HEK293 (cell line): ENCODE data around the gene SDC3.

Experiments used
- ZNF24 ChIP-seq: fragments of 450-650 bp; formaldehyde crosslinking; IDR thresholded peaks from 2 replicates; pipeline ENCODE4 v1.5.1; 2016; ENCODE audit warnings: missing biosample characterization, missing genetic modification characterization
- ZNF433 ChIP-seq: fragments of 450-650 bp; formaldehyde crosslinking; IDR thresholded peaks from 2 replicates; pipeline ENCODE4 v1.5.1; 2016; ENCODE audit warnings: missing biosample characterization, missing genetic modification characterization, low read depth
- ZNF792 ChIP-seq: fragments of 450-650 bp; formaldehyde crosslinking; IDR thresholded peaks from 2 replicates; pipeline ENCODE4 v1.5.1; 2016; ENCODE audit warnings: missing biosample characterization, missing genetic modification characterization

GRCh38 chr1:30916296-30916695 lies 7.7 kb upstream of the SDC3 start:
- TF ChIP-seq ZNF24 (no peak), ZNF792 (tag by site-specific recombination) (no peak), ZNF433 (tag by site-specific recombination) (no peak)
